Gastroesophageal sphincter (tissue), 4 donors: ENCODE data around the gene PRR13. TPM values are rescaled to one million over a fixed set of nuclear protein-coding genes. Genes with fewer than 3 reads are reported as not detected.

Experiments used
- ATAC-seq: fragments of 150-250 bp; one replicate; pipeline ENCODE4 v1.9.1; 2016; ENCODE audit warnings: mild to moderate bottlenecking, moderate library complexity
- H3K27ac ChIP-seq, 4 donors: fragments of 200-600 bp; sonication (generic) in 3 of 4; 1 replicate in 3 of 4; 2 replicates in 1 of 4; pipeline ENCODE4 v1.5.1; 2016 to 2019
- H3K27me3 ChIP-seq: fragments of 200-600 bp; sonication (generic); one replicate; pipeline ENCODE4 v1.5.1; 2019
- H3K36me3 ChIP-seq, 2 donors: fragments of 200-600 bp; sonication (generic); one replicate each; pipeline ENCODE4 v1.5.1; 2019; ENCODE audit warnings: control low read depth in 1 of 2
- H3K4me1 ChIP-seq, 3 donors: fragments of 200-600 bp; sonication (generic); 1 replicate in 2 of 3; 2 replicates in 1 of 3; pipeline ENCODE4 v1.5.1; 2016 to 2019; ENCODE audit warnings: control low read depth in 2 of 3
- H3K4me3 ChIP-seq, 2 donors: fragments of 200-600 bp; sonication (generic); one replicate each; pipeline ENCODE4 v1.5.1; 2019; ENCODE audit warnings: mild to moderate bottlenecking in 1 of 2, moderate library complexity in 1 of 2
- H3K9me3 ChIP-seq, 3 donors: fragments of 200-600 bp; sonication (generic); one replicate each; pipeline ENCODE4 v1.5.1; 2017 to 2019; ENCODE audit warnings: control low read depth in 2 of 3
- CTCF ChIP-seq, 4 experiments: fragments of 200-600 bp in 2 of 4; fragments of 450-650 bp in 2 of 4; sonication (generic) in 1 of 4; IDR thresholded peaks; one replicate each; pipeline ENCODE4 v1.5.1; 2017 to 2019; ENCODE audit warnings: antibody characterized with exemption in 4 of 4, mild to moderate bottlenecking in 2 of 4, moderate library complexity in 2 of 4
- EP300 ChIP-seq: sonication (generic); formaldehyde crosslinking; IDR thresholded peaks from one replicate; pipeline ENCODE4 v1.6.1; 2017; ENCODE audit warnings: antibody characterized with exemption, mild to moderate bottlenecking
- POLR2A ChIP-seq, 2 donors: fragments of 450-650 bp; IDR thresholded peaks; one replicate each; pipeline ENCODE4 v1.6.1; 2017; ENCODE audit warnings: antibody characterized with exemption in 2 of 2, mild to moderate bottlenecking in 2 of 2, moderate library complexity in 1 of 2
- POLR2AphosphoS5 ChIP-seq: sonication (generic); formaldehyde crosslinking; IDR thresholded peaks from one replicate; pipeline ENCODE4 v1.6.1; 2017; ENCODE audit warnings: antibody characterized with exemption
- WGBS, 2 donors: methylation state at CpG; one replicate each; pipeline ENCODE4 v1.1.5; 2018; ENCODE audit warnings: low coverage in 1 of 2; 5-methylcytosine and 5-hydroxymethylcytosine counted together
- total RNA-seq, 4 donors: library from RNA; depleted of rRNA; stranded (reverse); fragments of >200 nt; gene quantifications; one replicate each; pipeline ENCODE4 v1.1.0, GENCODE V29; 2016

Gene PRR13
- total RNA-seq, 4 donors from 2014 or later: 54.2 to 73.2 (median 69.6) TPM

DNA sequence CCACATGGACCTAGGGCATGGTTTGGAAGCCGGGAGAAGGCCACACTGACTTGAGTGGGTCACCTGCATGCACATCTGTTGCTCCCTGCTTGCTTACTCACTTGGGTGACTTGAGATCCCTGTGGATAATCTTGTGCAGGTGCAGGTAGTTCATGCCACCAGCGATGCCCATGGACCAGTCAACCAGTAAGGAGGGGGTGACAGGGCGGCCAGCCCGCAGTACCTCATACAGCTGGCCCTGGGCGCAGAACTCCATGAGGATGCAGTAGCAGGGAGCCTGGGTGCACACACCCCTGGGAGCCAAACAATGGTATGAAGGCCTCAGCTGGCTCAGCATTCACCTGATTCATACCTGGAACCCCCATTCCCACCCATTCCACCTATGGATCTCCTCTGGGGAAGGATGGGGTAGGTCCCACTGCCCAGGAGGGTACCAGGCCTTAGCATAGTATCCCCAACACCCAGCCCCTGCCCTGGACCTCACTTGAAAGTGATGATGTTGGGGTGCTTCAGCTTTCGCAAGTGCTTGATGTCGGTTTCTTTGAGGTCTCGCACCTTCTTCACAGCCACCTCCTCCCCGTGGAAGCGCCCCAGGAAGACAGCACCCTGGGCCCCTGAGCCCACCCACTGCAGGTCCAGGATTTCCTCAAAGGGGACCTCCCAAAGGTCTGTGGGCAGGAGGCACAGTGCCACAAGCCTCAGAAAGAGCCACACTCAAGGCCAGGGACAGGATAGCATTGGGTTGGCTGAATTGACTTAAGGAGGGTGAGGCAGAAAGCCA, 44.6 kb downstream of the PRR13 start:
- no peak overlapping the region for H3K27ac ChIP-seq

DNA sequence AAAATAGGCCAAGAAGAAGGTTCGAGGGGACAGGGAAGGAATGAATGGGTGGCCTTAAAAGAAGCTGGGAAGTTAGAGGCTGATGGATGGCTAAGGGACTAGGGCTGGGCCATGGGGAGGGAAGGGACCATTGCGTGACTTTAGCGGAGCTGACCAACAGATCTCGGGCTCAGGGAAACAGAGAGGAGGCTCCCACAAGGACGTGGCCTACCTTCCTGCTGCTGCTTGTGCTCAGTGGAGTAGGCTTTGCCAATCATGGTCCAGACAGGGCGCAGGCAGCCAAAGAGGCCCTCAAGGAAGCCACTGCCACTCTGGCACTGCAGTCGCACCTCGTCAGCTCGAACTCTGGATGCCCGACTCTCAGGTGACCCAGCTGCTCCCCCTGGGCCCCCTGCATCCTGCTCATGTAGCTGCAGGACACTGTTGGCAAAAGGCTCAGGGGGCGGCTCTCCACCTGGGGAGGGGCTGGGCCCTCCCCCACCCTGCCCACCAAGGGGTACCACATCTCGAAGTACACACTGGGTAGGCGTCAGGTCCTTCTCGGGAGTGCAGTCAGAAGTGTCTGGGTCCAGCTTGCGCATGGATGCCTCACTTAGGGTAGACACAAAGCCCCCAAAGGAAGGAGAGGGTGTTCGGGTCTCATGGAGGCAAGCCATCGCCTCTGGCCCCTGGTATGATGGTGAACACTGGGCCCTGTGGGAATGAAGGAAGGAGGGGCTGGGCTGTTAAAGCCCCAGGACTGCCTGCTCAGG, 45.4 kb downstream of the PRR13 start:
- Histone ChIP-seq H3K27ac (no peak overlapping the region), H3K36me3 (peaks cover 0 to 64% of the 10 kb centered on the region in 2 donors)
- 33 to 75% methylated on average over 1 to 6 of the region's 17 CpGs for WGBS, 2 donors

More for the DNA sequence above, 44.6 kb downstream of the PRR13 start:
- peaks cover 0 to 15% (median 0%) of the 10 kb centered on the region in 3 donors for H3K4me1 ChIP-seq
- no peak for ATAC-seq
- H3K36me3 ChIP-seq: peaks cover 0 to 72% of the 10 kb centered on the region in 2 donors
- WGBS, 2 donors: 87 to 90% methylated on average over 2 to 3 of the region's 10 CpGs
- H3K4me3 ChIP-seq: no peak overlapping the region
- H3K9me3 ChIP-seq: no peaks in the 10 kb centered on the region
- no peaks in the 10 kb centered on the region for H3K27me3 ChIP-seq
- TF ChIP-seq CTCF (IDR thresholded peaks at IDR 0.05) (no peak), POLR2AphosphoS5 (no peak), POLR2A (IDR thresholded peaks at IDR 0.05) (no peak), EP300 (no peak)

DNA sequence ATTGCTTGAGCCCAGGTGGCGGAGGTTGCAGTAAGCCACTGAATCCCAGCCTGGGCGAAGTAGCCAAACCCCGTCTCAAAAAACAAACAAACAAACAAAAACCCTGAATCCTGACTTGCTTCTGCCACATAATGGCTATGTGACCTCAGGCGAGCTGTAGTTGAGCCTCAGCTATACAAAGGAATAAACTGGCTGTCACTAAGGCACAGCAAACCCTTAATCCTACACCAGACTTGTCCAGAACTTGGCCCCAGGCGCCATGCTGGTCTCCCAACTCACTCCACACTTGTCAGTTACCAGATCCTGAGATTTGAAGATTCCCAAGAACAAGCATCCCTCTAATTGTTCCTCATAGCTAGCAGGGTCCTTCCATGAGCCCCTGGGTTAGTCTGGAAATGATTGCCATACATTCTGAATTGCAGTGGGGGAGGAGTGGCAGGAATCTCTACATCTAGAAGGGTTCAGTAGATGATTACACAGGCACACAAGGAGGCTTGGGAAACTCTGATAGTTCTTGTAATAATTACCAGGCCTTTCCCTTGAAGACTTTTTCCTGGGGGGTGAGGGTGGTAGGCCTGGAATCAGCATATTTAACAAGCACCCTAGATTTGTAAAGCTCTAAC, 47.8 kb downstream of the PRR13 start:
- Histone ChIP-seq H3K27ac (no peak overlapping the region), H3K4me1 (peaks cover 0 to 27% (median 14%) of the 10 kb centered on the region in 3 donors), H3K27me3 (no peaks in the 10 kb centered on the region), H3K36me3 (peaks cover 0 to 40% of the 10 kb centered on the region in 2 donors), H3K9me3 (no peaks in the 10 kb centered on the region), H3K4me3 (no peak overlapping the region)
- 84 to 100% methylated on average over 1 to 4 of the region's 5 CpGs for WGBS, 2 donors
- TF ChIP-seq CTCF (IDR thresholded peaks at IDR 0.05) (no peak), POLR2AphosphoS5 (no peak), POLR2A (IDR thresholded peaks at IDR 0.05) (no peak), EP300 (no peak)
- no peak for ATAC-seq

More for the DNA sequence above, 45.4 kb downstream of the PRR13 start:
- Histone ChIP-seq H3K4me3 (no peak overlapping the region), H3K27me3 (no peaks in the 10 kb centered on the region), H3K9me3 (no peaks in the 10 kb centered on the region), H3K4me1 (peaks cover 0 to 14% (median 0%) of the 10 kb centered on the region in 3 donors)
- TF ChIP-seq POLR2AphosphoS5 (no peak), POLR2A (IDR thresholded peaks at IDR 0.05) (no peak), EP300 (no peak), CTCF (IDR thresholded peaks at IDR 0.05) (no peak)
- no peak for ATAC-seq

DNA sequence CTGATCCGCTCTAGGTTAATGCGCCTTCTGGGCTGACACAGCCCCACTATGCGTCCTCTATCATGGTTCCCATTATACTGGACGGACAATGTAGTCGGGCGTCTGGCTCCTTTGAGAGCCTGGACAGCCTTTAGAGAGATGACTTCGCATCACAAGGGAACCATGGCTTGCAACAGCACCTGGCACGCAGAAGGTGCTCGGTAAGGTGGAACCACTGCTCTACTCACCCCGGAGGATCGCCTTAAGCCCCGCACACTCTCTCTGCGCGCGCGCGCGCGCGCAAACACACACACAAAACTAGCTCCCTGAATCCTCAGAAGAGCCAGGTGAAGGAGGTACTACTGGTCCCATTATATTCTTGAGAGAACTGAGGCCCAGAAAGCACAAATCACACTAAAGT, 50.7 kb downstream of the PRR13 start:
- Histone ChIP-seq H3K27ac (peak overlapping the region in 3 of 4 donors; percentile 87 to 89 (median 87)), H3K4me1 (peaks cover 0 to 45% (median 20%) of the 10 kb centered on the region in 3 donors), H3K36me3 (peaks cover 0 to 11% of the 10 kb centered on the region in 2 donors), H3K9me3 (no peaks in the 10 kb centered on the region), H3K4me3 (peak overlapping the region in 1 of 2 donors; percentile 70), H3K27me3 (no peaks in the 10 kb centered on the region)
- 38 to 63% methylated on average over 6 to 13 of the region's 20 CpGs for WGBS, 2 donors
- no peak for TF ChIP-seq EP300
- no peak for TF ChIP-seq CTCF (IDR thresholded peaks at IDR 0.05)
- TF ChIP-seq POLR2AphosphoS5: no peak
- TF ChIP-seq POLR2A (IDR thresholded peaks at IDR 0.05): no peak
- ATAC-seq: no peak
